ENCODE results near the gene EXOG. TPM values are rescaled to one million over a fixed set of nuclear protein-coding genes. Genes with fewer than 3 reads are reported as not detected.

Gene EXOG
- polyA plus RNA-seq, 1 donor (not counting 4 experiments of a cell fraction or from before 2014, with no cell fraction given) = 10.3 TPM

GRCh38 chr3:38560996-38561717, 65.0 kb downstream of the EXOG start:
- no peak overlapping the region for H3K4me3 ChIP-seq (ENCODE audit: control insufficient read depth in 2 of 3, extremely low read depth in 1 of 3, insufficient read depth in 2 of 3, low read depth in 1 of 3, low read length in 3 of 3)
- no peak overlapping the region for H3K27ac ChIP-seq (ENCODE audit: control insufficient read depth, insufficient read depth, low read length)
- no peaks in the 10 kb centered on the region for H3K9me3 ChIP-seq (ENCODE audit: control insufficient read depth, low read depth, low read length)
- no peaks in the 10 kb centered on the region for H3K4me1 ChIP-seq (ENCODE audit: control insufficient read depth, extremely low read depth, insufficient read depth, low read length)
- FAIRE-seq (no peak), DNase-seq (ENCODE audit: low read depth, low spot score) (no peak)
- no peaks in the 10 kb centered on the region for H3K27me3 ChIP-seq (ENCODE audit: control insufficient read depth, extremely low read depth, insufficient read depth, low read length)
- H2AFZ ChIP-seq (ENCODE audit: control insufficient read depth, low read length) = no peak overlapping the region
- H3K9me1 ChIP-seq (ENCODE audit: control insufficient read depth, extremely low read depth, insufficient read depth, low read length) = no peaks in the 10 kb centered on the region
- TF ChIP-seq CTCF (optimal IDR thresholded peaks at IDR 0.05 in 1 of 3, IDR thresholded peaks at IDR 0.05 in 1 of 3, conservative IDR thresholded peaks at IDR 0.05 in 1 of 3; ENCODE audit: extremely low read depth in 1 of 3, insufficient read depth in 2 of 3, low read length in 3 of 3) (no peak), EZH2 (IDR thresholded peaks at IDR 0.05; ENCODE audit: low read length) (no peak)
- no peaks in the 10 kb centered on the region for H4K20me1 ChIP-seq (ENCODE audit: control insufficient read depth, extremely low read depth, insufficient read depth, low read length)
- H3K79me2 ChIP-seq (ENCODE audit: control insufficient read depth, insufficient read depth, low read length) = no peaks in the 10 kb centered on the region
- dilution Hi-C loops (cut with MboI; ENCODE audit: extremely low pct_ligation_motif_present, low sequenced_read_pairs) = no loop called here
- no peaks in the 10 kb centered on the region for H3K36me3 ChIP-seq (ENCODE audit: control insufficient read depth in 2 of 2, extremely low read depth in 1 of 2, insufficient read depth in 2 of 2, low read length in 2 of 2)
- H3K4me2 ChIP-seq (ENCODE audit: control insufficient read depth, extremely low read depth, insufficient read depth, low read depth, low read length) = no peak overlapping the region
- H3K9ac ChIP-seq (ENCODE audit: control insufficient read depth, extremely low read depth, insufficient read depth, low read length) = no peak overlapping the region

- H2AFZ ChIP-seq (ENCODE audit: control insufficient read depth, low read length) = no peak overlapping the region
- no peaks in the 10 kb centered on the region for H4K20me1 ChIP-seq (ENCODE audit: control insufficient read depth, extremely low read depth, insufficient read depth, low read length)
- H3K4me1 ChIP-seq (ENCODE audit: control insufficient read depth, extremely low read depth, insufficient read depth, low read length) = no peaks in the 10 kb centered on the region
- FAIRE-seq (no peak), DNase-seq (ENCODE audit: low read depth, low spot score) (no peak)
- H3K4me2 ChIP-seq (ENCODE audit: control insufficient read depth, extremely low read depth, insufficient read depth, low read depth, low read length) = no peak overlapping the region
- H3K9me1 ChIP-seq (ENCODE audit: control insufficient read depth, extremely low read depth, insufficient read depth, low read length) = no peaks in the 10 kb centered on the region
- TF ChIP-seq CTCF (optimal IDR thresholded peaks at IDR 0.05 in 1 of 3, IDR thresholded peaks at IDR 0.05 in 1 of 3, conservative IDR thresholded peaks at IDR 0.05 in 1 of 3; ENCODE audit: extremely low read depth in 1 of 3, insufficient read depth in 2 of 3, low read length in 3 of 3) = no peak
- no peak for TF ChIP-seq EZH2 (IDR thresholded peaks at IDR 0.05; ENCODE audit: low read length)
- no peak overlapping the region for H3K9ac ChIP-seq (ENCODE audit: control insufficient read depth, extremely low read depth, insufficient read depth, low read length)
- no peaks in the 10 kb centered on the region for H3K27me3 ChIP-seq (ENCODE audit: control insufficient read depth, extremely low read depth, insufficient read depth, low read length)
- H3K27ac ChIP-seq (ENCODE audit: control insufficient read depth, insufficient read depth, low read length) = no peak overlapping the region
- no peaks in the 10 kb centered on the region for H3K36me3 ChIP-seq (ENCODE audit: control insufficient read depth in 2 of 2, extremely low read depth in 1 of 2, insufficient read depth in 2 of 2, low read length in 2 of 2)
- no peak overlapping the region for H3K4me3 ChIP-seq (ENCODE audit: control insufficient read depth in 2 of 3, extremely low read depth in 1 of 3, insufficient read depth in 2 of 3, low read depth in 1 of 3, low read length in 3 of 3)
- no peaks in the 10 kb centered on the region for H3K9me3 ChIP-seq (ENCODE audit: control insufficient read depth, low read depth, low read length)
- dilution Hi-C loops (cut with MboI; ENCODE audit: extremely low pct_ligation_motif_present, low sequenced_read_pairs) = no loop called here
- no peaks in the 10 kb centered on the region for H3K79me2 ChIP-seq (ENCODE audit: control insufficient read depth, insufficient read depth, low read length)
Measured at GRCh38 chr3:38561746-38562466, 65.8 kb downstream of the EXOG start.
